ENCODE data around the gene SCML2.

GRCh38 chrX:18271725-18272124 is 82.8 kb downstream of the SCML2 start:
- TF ChIP-seq CTCF (IDR thresholded peaks at IDR 0.05; ENCODE audit: low read depth, low read length, poor library complexity, severe bottlenecking), result no peak
- no peak for TF ChIP-seq EZH2phosphoT487 (IDR thresholded peaks at IDR 0.05; ENCODE audit: borderline replicate concordance, low read length)

Measured in DOHH2 (cell line).